GM12865 (cell line): ENCODE data around the gene KYNU.
A peak's percentile ranks its signal among the peaks of the same experiment; 100 is the strongest.
"Not testable (repeated sequence)": the region's sequence is repeated elsewhere in the genome, so short reads cannot be mapped to it uniquely, and the experiment has no call there.

Experiments used
- DNase-seq: peaks from one replicate; pipeline ENCODE4 v3.0.0; 2010; ENCODE audit warnings: low read depth
- H3K4me3 ChIP-seq: 2 replicates; pipeline ENCODE4 v1.5.1; 2011; ENCODE audit warnings: mild to moderate bottlenecking, low read depth, low read length, control low read depth
- CTCF ChIP-seq: IDR thresholded peaks from 2 replicates; pipeline ENCODE4 v1.5.1; 2011; ENCODE audit warnings: low read length, control low read depth, low read depth, inconsistent platforms; ENCODE audit not compliant: insufficient read depth; ENCODE audit errors: missing control alignments

The KYNU gene

GRCh38 chr2:143085125-143085784, 207.8 kb downstream of the KYNU start:
- no peak for TF ChIP-seq CTCF
- H3K4me3 ChIP-seq = no peak overlapping the region
- peak; percentile 10 for DNase-seq

- no peak for TF ChIP-seq CTCF
- no peak for DNase-seq
- no peak overlapping the region for H3K4me3 ChIP-seq
Observed at GRCh38 chr2:143087033-143087432, 209.6 kb downstream of the KYNU start.

- no peak overlapping the region for H3K4me3 ChIP-seq
- no peak for DNase-seq
- no peak for TF ChIP-seq CTCF
Observed at GRCh38 chr2:143088388-143088787, 210.9 kb downstream of the KYNU start.

DNA sequence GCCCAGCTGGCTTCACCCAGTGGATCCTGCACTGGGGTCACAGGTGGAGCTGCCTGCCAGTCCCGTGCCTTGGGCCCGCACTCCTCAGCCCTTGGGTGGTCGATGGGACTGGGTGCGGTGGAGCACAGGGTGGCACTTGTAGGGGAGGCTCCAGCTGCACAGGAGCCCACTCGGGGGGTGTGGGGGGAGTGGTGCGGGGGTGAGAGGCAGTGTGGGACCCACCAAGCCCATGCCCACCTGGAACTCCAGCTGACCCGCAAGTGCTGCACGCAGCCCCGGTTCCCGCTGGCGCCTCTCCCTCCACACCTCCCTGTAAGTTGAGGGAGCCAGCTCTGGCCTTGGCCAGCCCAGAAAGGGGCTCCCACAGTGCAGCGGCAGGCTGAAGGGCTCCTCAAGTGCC, 212.1 kb downstream of the KYNU start:
- not testable (repeated sequence) for DNase-seq, H3K4me3 ChIP-seq
